Measurements from ENCODE around the gene RYR1.

Gene RYR1

DNA sequence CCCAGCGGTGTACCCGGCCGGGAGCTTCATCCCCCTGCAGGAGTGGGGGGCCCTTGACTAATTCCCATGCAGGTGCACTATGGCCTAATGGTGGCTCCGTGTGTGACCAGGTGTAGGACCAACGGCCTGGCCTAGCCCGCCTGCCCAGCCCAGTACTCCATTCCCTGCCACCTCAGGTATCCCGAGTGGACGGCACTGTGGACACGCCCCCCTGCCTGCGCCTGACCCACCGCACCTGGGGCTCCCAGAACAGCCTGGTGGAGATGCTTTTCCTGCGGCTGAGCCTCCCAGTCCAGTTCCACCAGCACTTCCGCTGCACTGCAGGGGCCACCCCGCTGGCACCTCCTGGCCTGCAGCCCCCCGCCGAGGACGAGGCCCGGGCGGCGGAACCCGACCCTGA, 39.7 kb downstream of the RYR1 start:
- no peaks in the 10 kb centered on the region for H3K9me3 ChIP-seq (ENCODE audit: insufficient read depth, low read depth, low read length)
- no peak overlapping the region for H3K4me3 ChIP-seq (ENCODE audit: low read length, poor library complexity, severe bottlenecking)
- no peak overlapping the region for H3K9ac ChIP-seq (ENCODE audit: low read depth, low read length, poor library complexity, severe bottlenecking)
- H3K27me3 ChIP-seq (ENCODE audit: insufficient read depth, low read length, poor library complexity, severe bottlenecking), result no peaks in the 10 kb centered on the region
- no peak for TF ChIP-seq EZH2phosphoT487 (IDR thresholded peaks at IDR 0.05; ENCODE audit: borderline replicate concordance)
- TF ChIP-seq, protein P1, sequence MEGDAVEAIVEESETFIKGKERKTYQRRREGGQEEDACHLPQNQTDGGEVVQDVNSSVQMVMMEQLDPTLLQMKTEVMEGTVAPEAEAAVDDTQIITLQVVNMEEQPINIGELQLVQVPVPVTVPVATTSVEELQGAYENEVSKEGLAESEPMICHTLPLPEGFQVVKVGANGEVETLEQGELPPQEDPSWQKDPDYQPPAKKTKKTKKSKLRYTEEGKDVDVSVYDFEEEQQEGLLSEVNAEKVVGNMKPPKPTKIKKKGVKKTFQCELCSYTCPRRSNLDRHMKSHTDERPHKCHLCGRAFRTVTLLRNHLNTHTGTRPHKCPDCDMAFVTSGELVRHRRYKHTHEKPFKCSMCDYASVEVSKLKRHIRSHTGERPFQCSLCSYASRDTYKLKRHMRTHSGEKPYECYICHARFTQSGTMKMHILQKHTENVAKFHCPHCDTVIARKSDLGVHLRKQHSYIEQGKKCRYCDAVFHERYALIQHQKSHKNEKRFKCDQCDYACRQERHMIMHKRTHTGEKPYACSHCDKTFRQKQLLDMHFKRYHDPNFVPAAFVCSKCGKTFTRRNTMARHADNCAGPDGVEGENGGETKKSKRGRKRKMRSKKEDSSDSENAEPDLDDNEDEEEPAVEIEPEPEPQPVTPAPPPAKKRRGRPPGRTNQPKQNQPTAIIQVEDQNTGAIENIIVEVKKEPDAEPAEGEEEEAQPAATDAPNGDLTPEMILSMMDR (conservative IDR thresholded peaks at IDR 0.05; ENCODE audit: low read length), result no peak
- H3F3A ChIP-seq (ENCODE audit: low read depth), result no peaks in the 10 kb centered on the region
- H3K4me2 ChIP-seq (ENCODE audit: low read depth, low read length, poor library complexity, severe bottlenecking), result no peak overlapping the region
- no peaks in the 10 kb centered on the region for H3K79me2 ChIP-seq (ENCODE audit: insufficient read depth, low read length)
- no peaks in the 10 kb centered on the region for H3K36me3 ChIP-seq (ENCODE audit: insufficient read depth, low read length)
- peaks cover 6% of the 10 kb centered on the region for H3K4me1 ChIP-seq (ENCODE audit: insufficient read depth, low read length, poor library complexity, severe bottlenecking)
- H3K9me2 ChIP-seq (replicated peaks; ENCODE audit: low read depth, low read length), result no peaks in the 10 kb centered on the region
- no peak overlapping the region for H2AFZ ChIP-seq (ENCODE audit: low read length)
- H4K20me1 ChIP-seq (ENCODE audit: insufficient read depth, low read length, poor library complexity, severe bottlenecking), result no peaks in the 10 kb centered on the region

DNA sequence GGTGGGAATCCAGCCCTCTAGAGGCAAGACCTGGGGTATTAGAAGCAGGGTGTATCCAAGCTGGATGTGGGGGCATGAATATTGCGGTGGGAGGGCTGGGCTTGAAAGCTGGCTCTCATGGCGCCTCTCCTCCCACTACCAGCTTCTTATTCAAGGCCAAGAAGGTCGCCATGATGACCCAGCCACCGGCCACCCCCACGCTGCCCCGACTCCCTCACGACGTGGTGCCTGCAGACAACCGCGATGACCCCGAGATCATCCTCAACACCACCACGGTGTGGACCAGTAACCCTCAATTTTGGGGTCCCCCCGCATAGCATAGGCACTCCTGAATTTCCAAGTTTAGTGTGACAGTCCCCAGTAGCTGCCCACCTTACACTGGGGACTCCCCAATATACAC, 41.7 kb downstream of the RYR1 start:
- Histone ChIP-seq H3K27me3 (ENCODE audit: insufficient read depth, low read length, poor library complexity, severe bottlenecking) (no peaks in the 10 kb centered on the region), H3K9ac (ENCODE audit: low read depth, low read length, poor library complexity, severe bottlenecking) (no peak overlapping the region), H3K9me2 (replicated peaks; ENCODE audit: low read depth, low read length) (no peaks in the 10 kb centered on the region), H4K20me1 (ENCODE audit: insufficient read depth, low read length, poor library complexity, severe bottlenecking) (no peaks in the 10 kb centered on the region), H3K36me3 (ENCODE audit: insufficient read depth, low read length) (no peaks in the 10 kb centered on the region), H2AFZ (ENCODE audit: low read length) (no peak overlapping the region), H3K4me2 (ENCODE audit: low read depth, low read length, poor library complexity, severe bottlenecking) (no peak overlapping the region), H3F3A (ENCODE audit: low read depth) (no peaks in the 10 kb centered on the region), H3K9me3 (ENCODE audit: insufficient read depth, low read depth, low read length) (no peaks in the 10 kb centered on the region), H3K79me2 (ENCODE audit: insufficient read depth, low read length) (no peaks in the 10 kb centered on the region), H3K4me1 (ENCODE audit: insufficient read depth, low read length, poor library complexity, severe bottlenecking) (no peaks in the 10 kb centered on the region), H3K4me3 (ENCODE audit: low read length, poor library complexity, severe bottlenecking) (no peak overlapping the region)
- TF ChIP-seq, protein P1 (conservative IDR thresholded peaks at IDR 0.05; ENCODE audit: low read length), result no peak
- no peak for TF ChIP-seq EZH2phosphoT487 (IDR thresholded peaks at IDR 0.05; ENCODE audit: borderline replicate concordance)

DNA sequence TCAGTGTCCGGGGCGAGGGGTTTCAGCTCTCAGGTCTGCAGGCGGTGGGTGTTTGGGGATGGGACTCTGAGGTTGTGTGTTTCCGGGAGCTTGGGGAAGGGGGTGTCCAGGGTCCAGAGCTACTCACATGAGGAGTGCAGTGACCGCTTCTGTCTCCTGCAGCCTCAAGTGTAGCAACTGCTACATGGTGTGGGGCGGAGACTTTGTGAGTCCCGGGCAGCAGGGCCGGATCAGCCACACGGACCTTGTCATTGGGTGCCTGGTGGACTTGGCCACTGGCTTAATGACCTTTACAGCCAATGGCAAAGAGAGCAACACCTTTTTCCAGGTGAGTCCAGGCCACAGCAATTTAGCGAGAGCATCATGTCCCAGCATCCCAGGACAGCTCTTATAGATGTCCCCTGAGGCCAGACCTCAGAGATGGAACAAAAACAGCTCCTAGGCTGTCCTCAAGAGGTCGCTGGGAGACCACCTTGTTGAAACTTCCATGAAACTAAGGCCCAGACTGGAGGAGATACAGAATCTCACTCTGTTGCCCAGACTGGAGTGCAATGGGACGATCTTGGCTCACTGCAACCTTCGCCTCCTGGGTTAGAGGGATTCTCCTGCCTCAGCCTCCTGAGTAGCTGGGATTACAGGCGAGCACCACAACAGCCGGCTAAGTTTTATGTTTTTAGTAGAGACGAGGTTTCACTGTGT, 44.9 kb downstream of the RYR1 start:
- TF ChIP-seq, protein P1 (conservative IDR thresholded peaks at IDR 0.05; ENCODE audit: low read length), result peak; percentile 65
- no peak for TF ChIP-seq EZH2phosphoT487 (IDR thresholded peaks at IDR 0.05; ENCODE audit: borderline replicate concordance)
- no peaks in the 10 kb centered on the region for H3K79me2 ChIP-seq (ENCODE audit: insufficient read depth, low read length)
- H4K20me1 ChIP-seq (ENCODE audit: insufficient read depth, low read length, poor library complexity, severe bottlenecking), result no peaks in the 10 kb centered on the region
- H3K36me3 ChIP-seq (ENCODE audit: insufficient read depth, low read length), result no peaks in the 10 kb centered on the region
- H3K4me1 ChIP-seq (ENCODE audit: insufficient read depth, low read length, poor library complexity, severe bottlenecking), result no peaks in the 10 kb centered on the region
- no peaks in the 10 kb centered on the region for H3F3A ChIP-seq (ENCODE audit: low read depth)
- no peak overlapping the region for H3K4me2 ChIP-seq (ENCODE audit: low read depth, low read length, poor library complexity, severe bottlenecking)
- H3K9me3 ChIP-seq (ENCODE audit: insufficient read depth, low read depth, low read length), result no peaks in the 10 kb centered on the region
- H3K4me3 ChIP-seq (ENCODE audit: low read length, poor library complexity, severe bottlenecking), result no peak overlapping the region
- H3K9me2 ChIP-seq (replicated peaks; ENCODE audit: low read depth, low read length), result no peaks in the 10 kb centered on the region
- no peaks in the 10 kb centered on the region for H3K27me3 ChIP-seq (ENCODE audit: insufficient read depth, low read length, poor library complexity, severe bottlenecking)
- no peak overlapping the region for H2AFZ ChIP-seq (ENCODE audit: low read length)
- H3K9ac ChIP-seq (ENCODE audit: low read depth, low read length, poor library complexity, severe bottlenecking), result no peak overlapping the region

All from Loucy (cell line).